C1 segment of cervical spinal cord (tissue), 14 donors: ENCODE results near the gene MYBPC1.
A peak's percentile ranks its signal among the peaks of the same experiment; 100 is the strongest.
"Not testable (repeated sequence)": the region's sequence is repeated elsewhere in the genome, so short reads cannot be mapped to it uniquely, and the experiment has no call there.

Source experiments
- DNase-seq, 14 donors: peaks; one replicate each; lab custom pipeline; 2025; lab: John Stamatoyannopoulos, UW

MYBPC1 gene

GRCh38 chr12:101653503-101653902 is 58.7 kb downstream of the MYBPC1 start:
- DNase-seq: no peak

GRCh38 chr12:101654442-101654841 is 59.7 kb downstream of the MYBPC1 start:
- DNase-seq: no peak

GRCh38 chr12:101655393-101655792 is 60.6 kb downstream of the MYBPC1 start:
- DNase-seq: no peak

GRCh38 chr12:101660662-101661061 is 65.9 kb downstream of the MYBPC1 start:
- not testable (repeated sequence) for DNase-seq

- DNase-seq: no peak
Measured at GRCh38 chr12:101663298-101663697, 68.5 kb downstream of the MYBPC1 start.

GRCh38 chr12:101664992-101665391 is 70.2 kb downstream of the MYBPC1 start:
- DNase-seq: no peak

GRCh38 chr12:101666052-101666728 is 71.4 kb downstream of the MYBPC1 start:
- DNase-seq: peak in 4 of 14 donors; percentile 10 to 33 (median 16)

GRCh38 chr12:101667591-101667990 is 72.8 kb downstream of the MYBPC1 start:
- no peak for DNase-seq

GRCh38 chr12:101670007-101670671 is 75.4 kb downstream of the MYBPC1 start:
- no peak for DNase-seq

- DNase-seq: peak in 7 of 14 donors; percentile 16 to 36 (median 22)
Measured at GRCh38 chr12:101671157-101671791, 76.5 kb downstream of the MYBPC1 start.

- DNase-seq: no peak
Measured at GRCh38 chr12:101671833-101672232, 77.1 kb downstream of the MYBPC1 start.

GRCh38 chr12:101675555-101675954 is 80.8 kb downstream of the MYBPC1 start:
- no peak for DNase-seq

GRCh38 chr12:101676497-101676896 is 81.7 kb downstream of the MYBPC1 start:
- DNase-seq: not testable (repeated sequence)

GRCh38 chr12:101678081-101678480 is 83.3 kb downstream of the MYBPC1 start:
- no peak for DNase-seq

- no peak for DNase-seq
Measured at GRCh38 chr12:101680240-101680639, 85.5 kb downstream of the MYBPC1 start.

GRCh38 chr12:101680647-101681046 is 85.9 kb downstream of the MYBPC1 start:
- no peak for DNase-seq

- not testable (repeated sequence) for DNase-seq
Measured at GRCh38 chr12:101681627-101682026, 86.9 kb downstream of the MYBPC1 start.

- no peak for DNase-seq
Measured at GRCh38 chr12:101685092-101685491, 90.3 kb downstream of the MYBPC1 start.

- no peak for DNase-seq
Measured at GRCh38 chr12:101686176-101686575, 91.4 kb downstream of the MYBPC1 start.

GRCh38 chr12:101690544-101691098 is 95.8 kb downstream of the MYBPC1 start:
- no peak for DNase-seq

GRCh38 chr12:101691503-101692096 is 96.8 kb downstream of the MYBPC1 start:
- no peak for DNase-seq

- no peak for DNase-seq
Measured at GRCh38 chr12:101694297-101694848, 99.6 kb downstream of the MYBPC1 start.
